ENCODE results near the gene EFNA1.
A peak's percentile ranks its signal among the peaks of the same experiment; 100 is the strongest.

The EFNA1 gene

DNA sequence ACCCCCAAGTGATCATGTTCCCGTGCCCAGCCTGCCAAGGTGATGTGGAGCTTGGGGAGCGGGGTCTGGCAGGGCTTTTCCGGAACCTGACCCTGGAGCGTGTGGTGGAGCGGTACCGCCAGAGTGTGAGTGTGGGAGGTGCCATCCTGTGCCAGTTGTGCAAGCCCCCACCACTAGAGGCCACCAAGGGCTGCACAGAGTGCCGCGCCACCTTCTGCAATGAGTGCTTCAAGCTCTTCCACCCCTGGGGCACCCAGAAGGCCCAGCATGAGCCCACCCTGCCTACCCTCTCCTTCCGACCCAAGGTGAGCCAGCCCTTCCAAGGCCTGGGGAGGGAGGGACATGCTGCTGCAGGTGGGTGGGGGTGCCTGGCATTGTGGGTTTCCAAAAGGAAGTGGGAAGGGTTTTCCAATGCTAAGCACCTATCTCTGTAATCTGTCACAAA, 48.3 kb downstream of the EFNA1 start:
- TF ChIP-seq FOXP2 (optimal IDR thresholded peaks at IDR 0.05; ENCODE audit: control extremely low read depth, extremely low read length, insufficient read depth): no peak
- no peak for TF ChIP-seq POLR2AphosphoS5 (IDR thresholded peaks at IDR 0.05; ENCODE audit: borderline replicate concordance, low read depth, low read length)
- TF ChIP-seq EZH2 (IDR thresholded peaks at IDR 0.05): no peak
- Histone ChIP-seq H3K27ac (no peak overlapping the region), H3K9me3 (ENCODE audit: low read depth, low read length) (no peaks in the 10 kb centered on the region), H3K36me3 (ENCODE audit: insufficient read depth, low read length) (peaks cover 14% of the 10 kb centered on the region), H3K4me3 (no peak overlapping the region), H3K9ac (ENCODE audit: insufficient read length) (no peak overlapping the region)
- DNase-seq (ENCODE audit: low read depth, low spot score): no peak

DNA sequence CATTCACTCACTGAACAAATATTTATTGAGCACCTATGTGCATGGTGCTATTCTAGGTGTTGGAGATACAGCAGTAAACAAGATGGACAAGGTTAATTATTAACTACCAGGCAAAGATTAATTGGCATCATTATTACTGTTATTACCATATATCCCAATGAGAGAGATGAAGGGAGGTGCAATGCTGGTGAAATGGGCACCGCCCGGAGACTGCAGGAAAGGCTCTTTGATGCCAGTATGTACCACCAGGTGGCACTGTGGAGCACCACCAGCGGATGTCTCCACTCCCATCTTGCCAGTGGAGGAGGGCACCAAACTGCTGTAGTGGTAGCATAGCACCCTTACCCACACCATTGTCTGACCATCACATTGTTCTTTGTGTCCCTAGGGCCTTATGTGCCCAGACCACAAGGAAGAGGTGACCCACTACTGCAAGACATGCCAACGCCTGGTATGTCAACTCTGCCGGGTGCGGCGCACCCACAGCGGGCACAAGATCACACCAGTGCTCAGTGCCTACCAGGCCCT, 48.9 kb downstream of the EFNA1 start:
- Histone ChIP-seq H3K9ac (ENCODE audit: insufficient read length) (no peak overlapping the region), H3K4me3 (no peak overlapping the region), H3K9me3 (ENCODE audit: low read depth, low read length) (no peaks in the 10 kb centered on the region), H3K27ac (no peak overlapping the region), H3K36me3 (ENCODE audit: insufficient read depth, low read length) (peaks cover 14% of the 10 kb centered on the region)
- TF ChIP-seq EZH2 (IDR thresholded peaks at IDR 0.05) (no peak), FOXP2 (optimal IDR thresholded peaks at IDR 0.05; ENCODE audit: control extremely low read depth, extremely low read length, insufficient read depth) (no peak), POLR2AphosphoS5 (IDR thresholded peaks at IDR 0.05; ENCODE audit: borderline replicate concordance, low read depth, low read length) (no peak)
- DNase-seq (ENCODE audit: low read depth, low spot score): peak; percentile 42

DNA sequence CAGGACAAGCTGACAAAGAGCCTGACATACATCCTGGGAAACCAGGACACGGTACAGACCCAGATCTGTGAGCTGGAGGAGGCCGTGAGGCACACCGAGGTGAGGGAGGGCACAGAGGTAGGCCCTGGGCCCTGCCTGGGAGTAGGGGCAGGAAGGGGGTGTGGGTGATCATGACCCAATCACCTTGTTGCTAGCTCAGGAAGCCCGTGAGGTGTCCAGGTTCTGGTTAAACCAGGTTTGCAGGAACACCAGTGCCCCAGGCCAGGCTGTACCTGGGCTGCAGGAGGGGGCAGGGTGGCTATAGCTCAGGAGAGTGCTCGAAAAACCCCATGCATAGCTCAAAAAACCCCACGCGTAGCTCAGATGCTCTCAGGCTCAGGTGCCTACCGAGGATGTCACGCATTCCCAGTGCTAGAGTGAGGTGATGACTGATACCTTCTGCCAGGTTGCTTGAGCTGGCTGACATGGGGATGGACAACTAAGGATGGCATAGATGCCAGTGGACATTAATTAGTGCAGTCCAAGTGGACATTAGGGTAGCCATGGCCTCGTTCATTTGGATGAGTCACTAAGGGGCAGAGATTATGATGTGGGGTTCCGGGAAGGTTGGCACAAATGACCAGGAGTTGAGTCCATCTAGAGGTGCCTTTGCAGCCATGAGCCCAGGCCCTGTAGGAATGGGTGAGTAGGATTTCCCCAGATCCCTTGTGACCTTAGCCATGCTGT, 49.7 kb downstream of the EFNA1 start:
- DNase-seq (ENCODE audit: low read depth, low spot score): no peak
- Histone ChIP-seq H3K4me3 (no peak overlapping the region), H3K27ac (no peak overlapping the region), H3K9me3 (ENCODE audit: low read depth, low read length) (no peaks in the 10 kb centered on the region), H3K9ac (ENCODE audit: insufficient read length) (no peak overlapping the region), H3K36me3 (ENCODE audit: insufficient read depth, low read length) (peaks cover 14% of the 10 kb centered on the region; the same call in 1 of the 2 replicates)
- no peak for TF ChIP-seq EZH2 (IDR thresholded peaks at IDR 0.05)
- TF ChIP-seq FOXP2 (optimal IDR thresholded peaks at IDR 0.05; ENCODE audit: control extremely low read depth, extremely low read length, insufficient read depth): no peak
- TF ChIP-seq POLR2AphosphoS5 (IDR thresholded peaks at IDR 0.05; ENCODE audit: borderline replicate concordance, low read depth, low read length): no peak

DNA sequence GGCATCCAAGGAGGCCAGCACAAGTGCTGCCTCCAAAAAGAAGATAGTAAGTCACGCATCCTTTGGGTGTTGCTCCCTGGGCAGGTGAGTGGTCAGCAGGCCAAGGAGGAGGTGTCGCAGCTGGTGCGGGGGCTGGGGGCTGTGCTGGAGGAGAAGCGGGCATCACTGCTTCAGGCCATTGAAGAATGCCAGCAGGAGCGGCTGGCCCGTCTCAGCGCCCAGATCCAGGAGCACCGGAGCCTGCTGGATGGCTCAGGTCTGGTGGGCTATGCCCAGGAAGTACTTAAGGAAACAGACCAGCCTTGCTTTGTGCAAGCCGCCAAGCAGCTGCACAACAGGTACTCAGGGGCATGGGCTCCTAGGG, 50.2 kb downstream of the EFNA1 start:
- no peak overlapping the region for H3K27ac ChIP-seq
- no peak for TF ChIP-seq FOXP2 (optimal IDR thresholded peaks at IDR 0.05; ENCODE audit: control extremely low read depth, extremely low read length, insufficient read depth)
- no peak for TF ChIP-seq EZH2 (IDR thresholded peaks at IDR 0.05)
- no peak for TF ChIP-seq POLR2AphosphoS5 (IDR thresholded peaks at IDR 0.05; ENCODE audit: borderline replicate concordance, low read depth, low read length)
- H3K9ac ChIP-seq (ENCODE audit: insufficient read length): no peak overlapping the region
- H3K4me3 ChIP-seq: no peak overlapping the region
- no peaks in the 10 kb centered on the region for H3K9me3 ChIP-seq (ENCODE audit: low read depth, low read length)
- no peak for DNase-seq (ENCODE audit: low read depth, low spot score)
- H3K36me3 ChIP-seq (ENCODE audit: insufficient read depth, low read length): peaks cover 14% of the 10 kb centered on the region; the same call in 1 of the 2 replicates

DNA sequence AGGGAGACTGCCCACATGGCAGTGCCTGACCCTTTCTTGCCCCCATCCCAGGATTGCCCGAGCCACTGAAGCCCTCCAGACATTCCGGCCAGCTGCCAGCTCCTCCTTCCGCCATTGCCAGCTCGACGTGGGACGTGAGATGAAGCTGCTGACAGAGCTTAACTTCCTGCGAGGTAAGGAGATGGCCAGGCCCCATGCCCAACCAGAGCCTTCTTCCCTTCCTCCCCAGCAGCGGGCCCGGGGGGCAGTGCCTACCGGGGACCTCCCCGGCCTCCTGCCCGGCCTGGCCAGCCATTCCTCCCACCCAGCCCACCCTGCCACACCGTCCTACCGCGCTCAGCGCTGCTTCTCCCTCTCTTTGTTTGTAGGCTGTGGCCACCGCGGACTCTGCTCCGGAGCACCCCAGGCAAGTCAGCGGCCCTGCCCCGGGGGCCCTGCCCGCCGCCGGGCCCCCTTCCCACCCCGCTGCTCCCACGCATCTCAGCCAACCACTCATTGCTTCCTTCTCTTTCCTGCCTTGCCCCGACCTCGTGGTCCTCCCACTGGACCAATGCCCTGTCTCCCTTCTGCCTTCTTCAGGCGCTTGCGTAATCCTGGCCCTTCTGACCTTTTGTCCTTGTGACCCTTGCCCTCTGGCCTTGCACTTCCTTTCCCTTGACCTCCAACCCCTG, 50.9 kb downstream of the EFNA1 start:
- Histone ChIP-seq H3K27ac (no peak overlapping the region), H3K4me3 (no peak overlapping the region), H3K9ac (ENCODE audit: insufficient read length) (no peak overlapping the region), H3K9me3 (ENCODE audit: low read depth, low read length) (no peaks in the 10 kb centered on the region), H3K36me3 (ENCODE audit: insufficient read depth, low read length) (peaks cover 14% of the 10 kb centered on the region; the same call in 1 of the 2 replicates)
- DNase-seq (ENCODE audit: low read depth, low spot score): no peak
- TF ChIP-seq FOXP2 (optimal IDR thresholded peaks at IDR 0.05; ENCODE audit: control extremely low read depth, extremely low read length, insufficient read depth) (no peak), POLR2AphosphoS5 (IDR thresholded peaks at IDR 0.05; ENCODE audit: borderline replicate concordance, low read depth, low read length) (no peak), EZH2 (IDR thresholded peaks at IDR 0.05) (no peak)

DNA sequence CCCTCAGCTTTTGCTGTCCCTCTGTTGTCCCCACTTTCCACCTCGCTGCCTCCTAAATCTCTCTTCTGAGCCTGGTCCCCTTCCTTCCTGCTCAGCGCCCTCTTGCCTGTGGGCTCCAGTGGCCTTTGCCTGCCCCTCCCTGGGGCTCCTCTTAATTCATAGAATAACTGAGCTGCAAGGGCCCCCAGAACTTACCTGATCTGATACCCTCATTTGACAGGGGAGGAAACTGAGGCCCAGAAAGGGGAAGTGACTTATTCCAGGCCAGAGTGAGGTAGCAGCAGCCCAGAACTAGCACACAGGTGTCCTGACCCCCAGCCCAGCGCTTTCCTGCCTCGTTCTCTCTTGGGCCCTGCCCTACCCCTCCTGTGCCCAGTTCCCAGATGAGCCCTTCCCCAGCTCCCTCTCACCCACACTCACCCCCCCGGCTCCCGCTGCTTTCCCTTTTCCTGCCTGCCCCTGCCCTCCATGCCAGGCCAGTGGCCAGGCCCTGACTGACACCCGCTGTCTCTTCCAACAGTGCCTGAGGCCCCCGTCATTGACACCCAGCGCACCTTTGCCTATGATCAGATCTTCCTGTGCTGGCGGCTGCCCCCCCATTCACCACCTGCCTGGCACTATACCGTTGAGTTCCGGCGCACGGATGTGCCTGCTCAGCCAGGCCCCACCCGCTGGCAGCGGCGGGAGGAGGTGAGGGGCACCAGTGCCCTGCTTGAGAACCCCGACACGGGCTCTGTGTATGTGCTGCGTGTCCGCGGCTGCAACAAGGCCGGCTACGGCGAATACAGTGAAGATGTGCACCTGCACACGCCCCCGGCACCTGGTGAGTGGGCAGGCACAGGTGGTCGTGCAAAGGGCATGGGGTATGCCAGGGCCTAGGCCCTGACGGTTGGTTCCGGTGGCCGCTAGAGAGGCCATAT, 51.7 kb downstream of the EFNA1 start:
- H3K9ac ChIP-seq (ENCODE audit: insufficient read length): no peak overlapping the region
- H3K27ac ChIP-seq: no peak overlapping the region
- TF ChIP-seq FOXP2 (optimal IDR thresholded peaks at IDR 0.05; ENCODE audit: control extremely low read depth, extremely low read length, insufficient read depth) (no peak), EZH2 (IDR thresholded peaks at IDR 0.05) (no peak), POLR2AphosphoS5 (IDR thresholded peaks at IDR 0.05; ENCODE audit: borderline replicate concordance, low read depth, low read length) (no peak)
- no peak for DNase-seq (ENCODE audit: low read depth, low spot score)
- H3K4me3 ChIP-seq: no peak overlapping the region
- peaks cover 14% of the 10 kb centered on the region; the same call in 1 of the 2 replicates for H3K36me3 ChIP-seq (ENCODE audit: insufficient read depth, low read length)
- no peaks in the 10 kb centered on the region for H3K9me3 ChIP-seq (ENCODE audit: low read depth, low read length)

DNA sequence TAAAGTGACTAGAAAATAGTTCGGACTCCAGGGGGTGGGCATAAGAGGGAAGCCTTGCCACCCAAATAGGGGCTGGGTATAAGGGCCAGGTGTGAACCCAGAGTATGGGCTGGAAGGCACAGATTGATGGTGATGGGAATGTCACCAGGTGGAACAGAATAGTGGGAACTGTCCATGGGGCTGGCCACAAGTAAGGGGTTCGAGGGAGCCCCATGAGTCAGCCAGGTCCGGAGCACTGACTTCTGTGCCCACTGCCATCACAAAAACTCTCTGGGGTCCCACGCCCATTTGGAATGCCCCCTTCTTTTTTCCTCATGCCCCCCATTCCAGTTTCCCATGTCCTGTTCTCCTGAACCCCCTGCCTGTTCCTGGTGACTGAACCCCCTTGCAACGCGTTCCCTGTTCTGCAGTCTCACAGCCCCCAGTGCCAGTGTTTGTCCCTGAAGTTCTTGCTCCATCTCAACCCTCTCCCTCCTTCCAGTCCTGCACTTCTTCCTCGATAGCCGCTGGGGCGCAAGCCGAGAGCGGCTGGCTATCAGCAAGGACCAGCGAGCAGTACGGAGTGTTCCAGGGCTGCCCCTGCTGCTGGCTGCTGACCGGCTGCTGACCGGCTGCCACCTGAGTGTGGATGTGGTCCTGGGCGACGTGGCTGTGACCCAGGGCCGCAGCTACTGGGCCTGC, 53.8 kb downstream of the EFNA1 start:
- Histone ChIP-seq H3K9me3 (ENCODE audit: low read depth, low read length) (no peaks in the 10 kb centered on the region), H3K36me3 (ENCODE audit: insufficient read depth, low read length) (peaks cover 14% of the 10 kb centered on the region; the same call in 1 of the 2 replicates), H3K4me3 (no peak overlapping the region), H3K9ac (ENCODE audit: insufficient read length) (no peak overlapping the region), H3K27ac (no peak overlapping the region)
- TF ChIP-seq POLR2AphosphoS5 (IDR thresholded peaks at IDR 0.05; ENCODE audit: borderline replicate concordance, low read depth, low read length) (no peak), FOXP2 (optimal IDR thresholded peaks at IDR 0.05; ENCODE audit: control extremely low read depth, extremely low read length, insufficient read depth) (no peak), EZH2 (IDR thresholded peaks at IDR 0.05) (no peak)
- no peak for DNase-seq (ENCODE audit: low read depth, low spot score)

Measured in SK-N-MC (cell line).